T-helper 2 cell treated with Interferon-gamma antibody and Interleukin-4, amounts not matched to agents 5 μg/mL and 100 μg/mL, for 36 hours (primary cell): Measurements from ENCODE around the gene ABI3BP.
"Not testable (repeated sequence)": the region's sequence is repeated elsewhere in the genome, so short reads cannot be mapped to it uniquely, and the experiment has no call there.

Experiments
- DNase-seq: peaks from one replicate; pipeline ENCODE4 v3.0.0; 2021; ENCODE audit warnings: low spot score
- H3K27ac Mint-ChIP-seq: one replicate; pipeline ENCODE4 v1.8.0; 2021; ENCODE audit warnings: mild to moderate bottlenecking, mixed read lengths
- H3K27me3 Mint-ChIP-seq: one replicate; pipeline ENCODE4 v1.8.0; 2021; ENCODE audit warnings: low read depth, mixed read lengths
- H3K36me3 Mint-ChIP-seq: one replicate; pipeline ENCODE4 v1.8.0; 2021; ENCODE audit warnings: low read depth, mixed read lengths
- H3K4me1 Mint-ChIP-seq: one replicate; pipeline ENCODE4 v1.8.0; 2021; ENCODE audit warnings: low read depth, mixed read lengths
- H3K4me3 Mint-ChIP-seq: one replicate; pipeline ENCODE4 v1.8.0; 2022; ENCODE audit warnings: mild to moderate bottlenecking, moderate library complexity, mixed read lengths
- H3K9me3 Mint-ChIP-seq: one replicate; pipeline ENCODE4 v1.8.0; 2021; ENCODE audit warnings: mixed read lengths

ABI3BP gene

DNA sequence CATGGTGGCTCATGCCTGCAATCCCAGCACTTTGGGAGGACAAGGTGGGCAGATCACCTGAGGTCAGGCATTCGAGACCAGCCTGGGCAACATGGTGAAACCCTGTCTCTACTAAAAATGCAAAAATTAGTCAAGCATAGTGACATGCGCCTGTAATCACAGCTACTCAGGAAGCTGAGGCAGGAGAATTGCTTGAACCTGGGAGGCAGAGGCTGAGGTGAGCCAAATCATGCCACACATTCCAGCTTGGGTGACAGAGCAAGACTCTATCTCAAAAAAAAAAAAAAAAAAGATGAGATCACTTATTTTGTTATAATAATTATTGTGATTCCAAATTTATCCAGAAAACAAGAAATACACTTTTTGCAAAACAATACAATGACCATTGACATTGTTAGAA is 47.1 kb downstream of the ABI3BP start:
- not testable (repeated sequence) for H3K27me3 Mint-ChIP-seq, H3K9me3 Mint-ChIP-seq, H3K27ac Mint-ChIP-seq, H3K36me3 Mint-ChIP-seq, H3K4me1 Mint-ChIP-seq, H3K4me3 Mint-ChIP-seq, DNase-seq

DNA sequence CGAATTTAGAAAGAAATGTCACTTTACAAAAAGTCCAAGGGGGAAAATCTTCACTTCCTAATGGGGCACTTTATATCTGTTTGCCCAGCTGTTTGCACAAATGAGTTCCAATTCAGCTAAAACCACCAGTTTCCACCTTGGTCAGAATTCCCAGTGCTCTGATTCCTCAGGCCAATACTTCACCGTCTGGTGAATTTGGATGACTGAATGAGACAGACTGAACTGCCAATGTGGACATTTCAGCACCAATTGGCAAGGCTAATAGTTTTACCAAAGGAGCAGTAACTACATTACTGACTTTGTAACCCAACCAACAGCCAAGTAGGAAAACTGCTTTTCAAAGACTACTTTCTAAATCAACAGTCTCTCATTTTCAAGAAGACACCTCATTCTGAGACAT is 51.8 kb downstream of the ABI3BP start:
- Mint-ChIP-seq H3K4me1 (no peaks in the 10 kb centered on the region), H3K27ac (no peak overlapping the region), H3K4me3 (no peak overlapping the region), H3K27me3 (no peaks in the 10 kb centered on the region), H3K9me3 (no peaks in the 10 kb centered on the region), H3K36me3 (no peaks in the 10 kb centered on the region)
- DNase-seq: no peak

DNA sequence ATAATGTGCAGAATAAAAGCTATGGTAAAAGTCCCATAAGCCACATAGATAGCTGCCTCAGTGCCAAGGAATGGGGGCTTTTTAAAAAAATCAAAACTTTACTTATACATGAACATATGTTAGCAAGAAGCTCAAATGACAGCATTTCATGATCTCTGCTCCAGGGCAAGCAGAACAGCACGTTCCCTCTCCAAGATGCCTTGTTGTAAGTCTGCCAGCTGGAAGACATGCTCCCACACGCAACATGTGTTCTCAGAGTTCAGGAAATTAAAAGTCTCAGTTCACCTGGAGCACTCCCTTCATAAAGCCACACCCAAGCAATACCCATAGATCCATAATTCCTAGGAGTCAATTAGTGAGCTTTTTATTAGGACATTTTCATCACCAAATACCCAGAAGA is 52.2 kb downstream of the ABI3BP start:
- no peaks in the 10 kb centered on the region for H3K27me3 Mint-ChIP-seq
- no peak for DNase-seq
- H3K4me3 Mint-ChIP-seq: no peak overlapping the region
- no peaks in the 10 kb centered on the region for H3K36me3 Mint-ChIP-seq
- no peak overlapping the region for H3K27ac Mint-ChIP-seq
- H3K9me3 Mint-ChIP-seq: no peaks in the 10 kb centered on the region
- no peaks in the 10 kb centered on the region for H3K4me1 Mint-ChIP-seq

DNA sequence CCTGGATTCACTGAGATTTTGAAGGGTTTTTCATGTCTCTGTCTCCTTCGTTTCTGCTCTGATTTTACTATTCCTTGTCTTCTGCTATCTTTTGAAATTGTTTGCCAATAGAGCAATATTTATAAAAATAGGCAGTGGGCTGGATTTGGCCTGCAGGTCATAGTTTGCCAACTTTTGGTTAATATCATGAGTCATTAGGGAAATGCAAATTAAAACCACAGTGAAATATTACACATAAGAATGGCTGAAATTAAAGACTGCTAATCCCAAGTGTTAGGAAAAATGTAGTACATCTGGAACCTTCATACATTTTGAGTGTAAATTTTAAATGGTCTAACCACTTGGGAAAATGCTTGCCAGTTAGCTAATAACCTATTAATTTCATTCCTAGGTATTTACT is 56.3 kb downstream of the ABI3BP start:
- Mint-ChIP-seq H3K4me1 (no peaks in the 10 kb centered on the region), H3K27ac (no peak overlapping the region), H3K4me3 (no peak overlapping the region)

DNA sequence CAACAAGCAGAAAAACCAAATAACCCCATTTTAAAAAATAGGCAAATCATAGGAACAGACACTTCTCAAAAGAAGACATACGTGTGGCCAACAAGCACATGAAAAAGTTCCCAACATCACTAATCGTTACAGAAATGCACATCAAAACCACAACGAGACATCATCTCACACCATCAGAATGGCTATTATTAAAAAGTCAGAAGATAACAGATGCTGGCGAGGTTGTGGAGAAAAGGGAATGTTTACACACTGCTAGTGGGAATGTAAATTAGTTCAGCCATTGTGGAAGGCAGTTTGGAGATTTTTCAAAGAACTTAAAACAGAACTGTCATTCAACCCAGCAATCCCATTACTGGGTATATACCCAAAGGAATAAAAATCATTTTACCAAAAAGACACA is 60.7 kb downstream of the ABI3BP start:
- Mint-ChIP-seq H3K9me3 (no peaks in the 10 kb centered on the region), H3K27ac (no peak overlapping the region), H3K27me3 (no peaks in the 10 kb centered on the region), H3K4me3 (no peak overlapping the region), H3K36me3 (no peaks in the 10 kb centered on the region), H3K4me1 (no peaks in the 10 kb centered on the region)
- no peak for DNase-seq

More for the DNA sequence above, 56.3 kb downstream of the ABI3BP start:
- Mint-ChIP-seq H3K36me3 (no peaks in the 10 kb centered on the region), H3K27me3 (no peaks in the 10 kb centered on the region), H3K9me3 (no peaks in the 10 kb centered on the region)
- DNase-seq: no peak

DNA sequence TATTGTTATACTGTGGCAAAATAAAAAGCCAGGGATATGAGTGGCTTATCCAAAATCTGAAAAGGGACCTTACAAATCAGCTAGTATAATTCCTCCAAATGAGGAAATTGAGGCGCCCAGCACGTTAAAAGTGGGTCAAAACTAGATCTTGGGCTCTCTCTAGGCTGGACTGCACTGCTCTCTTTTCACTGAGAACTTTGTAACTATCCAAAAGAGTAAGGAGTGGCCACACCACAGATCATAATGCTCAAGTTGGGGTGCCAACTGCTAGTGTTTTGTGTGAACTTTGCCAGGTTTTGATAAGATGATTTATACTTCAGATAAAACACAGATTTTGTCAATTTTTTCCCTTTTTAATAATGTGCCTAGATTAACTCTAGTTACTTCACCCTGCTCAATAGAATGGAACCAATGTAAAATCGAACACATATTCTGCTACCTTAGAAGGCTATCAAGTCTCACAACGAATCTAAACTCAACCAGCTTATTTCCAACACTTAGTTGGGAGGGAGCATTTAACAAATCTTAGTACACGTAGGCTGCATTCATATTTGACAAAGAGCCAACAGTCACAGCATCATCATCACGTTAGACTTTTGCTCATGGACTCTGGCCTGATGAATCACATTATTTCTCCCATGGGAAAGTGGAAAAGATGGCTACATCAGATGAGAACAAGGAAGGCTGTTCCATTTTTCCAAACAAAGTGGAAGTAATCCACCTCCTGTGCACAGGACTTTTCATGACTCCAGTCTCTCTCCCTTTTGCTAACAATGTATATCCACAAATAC is 64.4 kb downstream of the ABI3BP start:
- Mint-ChIP-seq H3K36me3 (no peaks in the 10 kb centered on the region), H3K27me3 (no peaks in the 10 kb centered on the region), H3K27ac (no peak overlapping the region), H3K4me3 (no peak overlapping the region), H3K4me1 (no peaks in the 10 kb centered on the region), H3K9me3 (no peaks in the 10 kb centered on the region)
- DNase-seq: no peak

DNA sequence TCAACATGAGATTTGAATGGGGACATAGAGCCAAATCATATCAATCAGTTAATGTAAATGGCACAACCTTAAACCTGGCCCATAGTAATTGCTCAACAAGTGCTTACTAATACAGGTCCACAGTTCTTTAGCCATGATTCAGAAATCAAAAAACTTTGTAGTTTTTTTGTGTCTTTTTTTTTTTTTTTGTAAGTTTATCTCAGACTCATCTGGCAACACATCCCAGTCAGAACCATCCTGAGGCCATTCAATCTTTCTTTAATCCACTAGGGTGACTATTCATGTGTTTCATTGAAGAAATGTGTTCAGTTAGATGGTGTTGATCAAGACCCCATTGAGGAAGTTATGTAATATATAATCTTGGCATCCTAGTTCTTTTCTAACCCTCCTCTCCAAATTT is 65.4 kb downstream of the ABI3BP start:
- no peak overlapping the region for H3K4me3 Mint-ChIP-seq
- no peak for DNase-seq
- no peaks in the 10 kb centered on the region for H3K36me3 Mint-ChIP-seq
- H3K27ac Mint-ChIP-seq: no peak overlapping the region
- H3K27me3 Mint-ChIP-seq: no peaks in the 10 kb centered on the region
- no peaks in the 10 kb centered on the region for H3K9me3 Mint-ChIP-seq
- no peaks in the 10 kb centered on the region for H3K4me1 Mint-ChIP-seq

DNA sequence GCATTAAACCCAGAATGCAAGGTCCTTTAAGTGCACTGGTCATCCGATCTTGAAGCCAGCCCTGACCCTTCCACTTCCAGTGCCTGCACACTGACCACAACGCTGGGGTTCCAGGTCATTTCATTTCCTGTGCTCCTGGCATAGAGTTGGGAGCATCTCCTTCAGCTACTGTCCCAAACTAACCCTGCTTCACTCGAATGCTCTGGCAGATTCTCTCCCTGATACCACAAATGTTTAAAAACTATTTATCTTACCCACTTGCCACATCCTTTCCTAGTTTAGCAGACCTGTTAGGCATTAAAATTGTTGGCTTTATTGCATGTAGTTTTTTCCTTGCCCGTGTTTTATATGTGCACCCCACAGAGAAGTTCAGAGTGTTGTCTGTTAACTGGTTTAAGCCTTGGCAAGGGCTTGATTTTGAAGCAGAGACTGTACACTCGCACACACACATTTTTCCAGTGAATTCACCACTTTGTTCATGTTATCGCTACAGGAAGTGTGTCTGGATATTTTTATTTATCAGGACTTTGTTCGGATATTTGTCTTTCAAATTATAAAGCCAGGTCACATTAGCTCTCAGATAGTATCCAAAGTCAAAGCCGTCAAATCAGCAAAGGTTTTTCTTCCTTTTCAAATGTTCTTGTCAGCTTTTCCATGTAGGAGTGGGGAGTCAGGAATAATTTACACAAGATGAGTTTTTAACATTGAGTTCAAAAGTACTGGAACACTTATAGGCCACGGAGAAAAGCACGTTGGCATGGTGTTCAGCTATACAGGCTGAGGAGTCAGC is 77.3 kb downstream of the ABI3BP start:
- DNase-seq: no peak
- H3K27me3 Mint-ChIP-seq: peaks cover 4% of the 10 kb centered on the region
- no peaks in the 10 kb centered on the region for H3K9me3 Mint-ChIP-seq
- H3K36me3 Mint-ChIP-seq: no peaks in the 10 kb centered on the region
- no peaks in the 10 kb centered on the region for H3K4me1 Mint-ChIP-seq
- H3K27ac Mint-ChIP-seq: no peak overlapping the region
- H3K4me3 Mint-ChIP-seq: no peak overlapping the region

DNA sequence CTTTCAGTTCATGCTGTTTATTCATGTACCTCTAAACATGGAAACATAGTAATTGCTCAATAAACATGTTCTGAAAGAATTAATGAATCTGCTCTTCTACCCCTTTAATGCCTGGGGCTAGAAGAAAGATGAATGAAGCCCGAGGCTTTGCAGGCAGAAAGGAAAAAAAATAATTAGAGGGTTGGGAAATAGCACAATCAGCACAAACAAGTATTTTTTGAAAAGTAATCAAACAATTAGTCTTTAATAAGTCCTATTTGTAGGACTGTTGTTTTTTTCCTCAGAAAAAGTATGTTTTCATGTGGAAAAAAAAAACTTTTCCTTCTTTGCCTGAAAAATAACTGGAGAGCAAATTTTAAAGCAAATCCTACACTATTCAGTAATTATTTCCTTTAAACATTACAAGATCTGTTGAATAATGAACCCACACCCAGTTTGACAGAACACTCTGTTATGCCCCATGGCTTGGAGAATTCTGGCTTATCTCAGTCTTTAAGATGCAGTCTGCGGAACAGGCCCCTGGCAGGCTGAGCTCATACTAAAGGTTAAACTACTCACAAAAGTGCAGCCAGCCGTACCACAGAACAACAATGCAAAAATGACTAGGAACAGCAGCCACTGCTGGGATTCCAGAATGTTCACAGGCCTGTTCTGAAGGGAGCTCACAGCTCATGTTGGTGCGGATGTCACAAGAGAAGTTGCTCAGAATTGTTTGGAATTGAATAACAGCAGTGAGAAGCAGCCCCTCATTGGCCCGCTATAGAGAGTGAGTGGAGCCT is 79.2 kb downstream of the ABI3BP start:
- Mint-ChIP-seq H3K9me3 (no peaks in the 10 kb centered on the region), H3K27ac (no peak overlapping the region), H3K4me1 (no peaks in the 10 kb centered on the region), H3K27me3 (peaks cover 6% of the 10 kb centered on the region), H3K4me3 (no peak overlapping the region), H3K36me3 (no peaks in the 10 kb centered on the region)
- no peak for DNase-seq

DNA sequence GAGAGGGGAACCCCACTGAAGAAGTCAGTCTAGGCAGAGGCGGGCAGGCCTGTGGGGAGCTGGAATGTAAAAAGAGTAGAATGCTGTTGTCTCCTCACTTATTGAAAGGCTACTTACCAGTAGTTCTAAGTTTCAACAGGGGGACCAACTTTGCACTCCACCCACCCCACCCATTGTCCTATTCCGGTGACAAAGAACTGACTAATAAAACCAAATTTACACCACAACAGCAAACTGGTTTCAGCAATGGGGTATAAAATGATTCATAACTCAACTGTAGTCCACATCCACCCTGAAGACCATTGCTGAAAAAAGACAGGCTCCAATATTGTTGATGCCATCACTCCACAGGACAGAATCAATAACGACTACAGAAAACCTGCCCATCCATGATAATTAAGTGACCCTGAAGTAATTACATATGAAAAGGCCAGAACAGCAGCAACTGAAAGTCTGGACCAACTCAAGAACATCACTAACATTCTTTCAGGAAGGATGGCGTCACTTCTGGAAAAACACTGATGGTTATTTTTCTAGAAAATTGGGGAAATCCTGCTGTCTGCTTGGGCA is 80.2 kb downstream of the ABI3BP start:
- no peak for DNase-seq
- peaks cover 8% of the 10 kb centered on the region for H3K27me3 Mint-ChIP-seq
- H3K4me1 Mint-ChIP-seq: no peaks in the 10 kb centered on the region
- no peak overlapping the region for H3K4me3 Mint-ChIP-seq
- H3K9me3 Mint-ChIP-seq: no peaks in the 10 kb centered on the region
- no peaks in the 10 kb centered on the region for H3K36me3 Mint-ChIP-seq
- no peak overlapping the region for H3K27ac Mint-ChIP-seq

DNA sequence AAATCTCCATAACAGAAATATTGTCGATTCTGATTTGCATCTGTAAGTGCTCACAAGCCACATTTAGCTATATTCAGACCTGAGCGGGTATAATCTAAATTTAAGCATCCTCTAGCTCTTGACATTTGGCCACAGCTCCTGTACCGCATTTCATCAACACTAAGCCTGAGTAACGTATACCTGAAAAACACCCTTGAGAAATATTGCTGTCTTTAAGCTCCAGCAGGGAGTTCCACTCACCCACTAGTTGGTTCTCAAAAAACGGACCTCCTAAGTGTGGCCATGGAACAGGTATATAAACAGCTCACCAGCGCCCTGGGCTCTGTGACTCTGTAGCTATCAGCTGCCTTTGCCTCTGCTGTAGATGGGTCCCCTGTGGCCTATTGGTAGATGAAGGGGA is 80.7 kb downstream of the ABI3BP start:
- H3K27me3 Mint-ChIP-seq: peaks cover 8% of the 10 kb centered on the region
- no peaks in the 10 kb centered on the region for H3K9me3 Mint-ChIP-seq
- no peaks in the 10 kb centered on the region for H3K36me3 Mint-ChIP-seq
- H3K4me3 Mint-ChIP-seq: no peak overlapping the region
- H3K4me1 Mint-ChIP-seq: no peaks in the 10 kb centered on the region
- H3K27ac Mint-ChIP-seq: no peak overlapping the region
- DNase-seq: no peak

DNA sequence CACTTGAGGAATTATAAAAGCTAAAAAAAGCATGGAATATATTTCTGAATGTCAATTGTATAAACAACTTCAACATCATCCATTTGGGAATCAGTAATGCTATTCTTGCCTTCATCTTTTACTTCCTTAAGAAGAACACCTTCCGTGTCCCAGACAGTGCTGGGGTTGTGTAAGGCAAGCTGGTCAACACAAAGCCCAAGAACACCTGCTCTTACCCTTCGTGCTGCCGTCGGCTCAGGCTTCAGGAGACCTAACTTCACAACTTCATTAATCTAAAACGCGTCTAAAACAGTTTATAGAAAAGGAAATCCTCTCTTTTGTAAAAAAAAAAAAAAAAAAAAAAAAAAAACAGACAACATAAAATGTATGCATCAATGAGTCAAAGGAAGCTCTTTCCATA is 81.3 kb downstream of the ABI3BP start:
- no peaks in the 10 kb centered on the region for H3K36me3 Mint-ChIP-seq
- no peak for DNase-seq
- H3K9me3 Mint-ChIP-seq: no peaks in the 10 kb centered on the region

DNA sequence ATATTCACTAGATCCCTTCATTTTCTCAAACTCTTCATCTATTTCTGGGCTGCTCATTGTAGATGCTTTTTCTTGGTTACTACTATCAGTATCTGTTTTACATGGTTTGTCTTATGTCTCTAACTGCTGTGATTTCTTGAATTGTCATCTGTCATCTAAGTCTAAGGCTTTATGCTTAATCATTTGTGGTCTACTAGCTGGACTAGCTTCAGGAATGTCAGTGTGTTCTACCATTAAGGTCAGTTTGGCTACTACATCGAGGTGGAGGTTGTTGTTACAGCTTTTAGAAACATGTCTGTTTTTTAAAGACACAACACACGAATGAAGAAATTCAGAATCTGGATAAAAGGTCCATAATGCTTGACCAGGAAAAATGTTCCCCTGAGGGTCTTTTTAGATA is 82.2 kb downstream of the ABI3BP start:
- Mint-ChIP-seq H3K4me3 (no peak overlapping the region), H3K9me3 (no peaks in the 10 kb centered on the region), H3K27me3 (peaks cover 8% of the 10 kb centered on the region), H3K27ac (no peak overlapping the region), H3K36me3 (no peaks in the 10 kb centered on the region), H3K4me1 (no peaks in the 10 kb centered on the region)
- no peak for DNase-seq

More for the DNA sequence above, 81.3 kb downstream of the ABI3BP start:
- no peak overlapping the region for H3K4me3 Mint-ChIP-seq
- H3K27me3 Mint-ChIP-seq: peaks cover 8% of the 10 kb centered on the region
- no peaks in the 10 kb centered on the region for H3K4me1 Mint-ChIP-seq
- no peak overlapping the region for H3K27ac Mint-ChIP-seq

DNA sequence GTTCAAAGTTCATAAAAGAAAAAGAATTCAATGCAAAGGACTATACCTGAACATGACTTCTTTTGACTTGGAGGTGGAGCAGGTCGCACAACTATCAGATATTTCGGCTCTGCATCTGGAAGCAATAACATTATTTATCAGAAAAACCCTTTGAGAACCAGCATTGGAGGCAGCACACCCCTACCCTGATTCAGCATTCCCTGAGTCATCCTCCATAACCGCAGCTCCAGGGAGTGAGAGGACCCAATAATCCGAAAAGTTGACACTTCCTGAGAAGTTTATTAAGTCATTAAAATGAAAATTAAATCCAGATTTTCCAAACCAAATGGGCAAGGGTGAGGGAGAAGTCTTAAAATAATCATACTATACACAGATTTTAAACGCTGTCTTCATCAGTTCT is 90.6 kb downstream of the ABI3BP start:
- Mint-ChIP-seq H3K9me3 (peaks cover 4% of the 10 kb centered on the region), H3K4me3 (no peak overlapping the region), H3K27me3 (peaks cover 2% of the 10 kb centered on the region), H3K27ac (no peak overlapping the region), H3K36me3 (no peaks in the 10 kb centered on the region), H3K4me1 (peaks cover 8% of the 10 kb centered on the region)
- DNase-seq: no peak
